ENCODE measurements around the gene DUS1L.
A peak's percentile ranks its signal among the peaks of the same experiment; 100 is the strongest.

Gene DUS1L

DNA sequence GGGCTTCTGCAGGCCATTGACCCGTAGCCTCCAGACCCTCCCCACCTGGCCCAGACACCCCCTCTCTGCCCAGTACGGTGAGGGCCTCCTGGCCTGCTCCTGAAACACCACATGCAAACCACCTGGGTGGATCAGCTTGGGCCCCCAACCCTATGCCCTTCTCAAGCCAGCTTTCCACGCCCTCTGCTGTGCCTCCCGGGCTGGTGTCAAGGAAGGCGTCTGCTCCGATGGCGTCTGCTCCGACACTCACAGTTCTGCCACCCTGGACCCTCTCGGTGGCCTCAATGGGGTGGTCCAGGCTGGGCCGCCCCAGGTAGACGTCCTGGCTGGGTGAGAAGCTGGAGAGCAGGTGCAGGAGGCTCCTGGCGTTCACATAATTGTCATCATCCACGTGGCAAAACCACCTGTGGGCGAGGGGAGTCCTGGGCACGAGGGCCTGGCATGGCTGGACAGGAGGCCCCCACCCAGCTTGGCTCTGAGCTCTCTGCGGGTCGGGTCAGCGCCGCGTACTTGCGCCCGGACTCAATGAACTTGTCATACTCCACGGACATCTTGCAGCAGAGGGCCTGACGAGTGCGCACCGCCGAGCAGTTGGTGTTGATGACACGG lies 15.3 kb downstream of the DUS1L start:
- peak overlapping the region; percentile 78 for H3K4me3 ChIP-seq (ENCODE audit: low read length, poor library complexity, severe bottlenecking)
- H3K79me2 ChIP-seq (ENCODE audit: insufficient read depth, low read length), result peaks cover 28% of the 10 kb centered on the region
- no peaks in the 10 kb centered on the region for H3K27me3 ChIP-seq (ENCODE audit: insufficient read depth, low read length, poor library complexity, severe bottlenecking)
- no peaks in the 10 kb centered on the region for H3F3A ChIP-seq (ENCODE audit: low read depth)
- H2AFZ ChIP-seq (ENCODE audit: low read length), result no peak overlapping the region
- H3K4me1 ChIP-seq (ENCODE audit: insufficient read depth, low read length, poor library complexity, severe bottlenecking), result peaks cover 21% of the 10 kb centered on the region
- peaks cover 11% of the 10 kb centered on the region for H4K20me1 ChIP-seq (ENCODE audit: insufficient read depth, low read length, poor library complexity, severe bottlenecking)
- H3K36me3 ChIP-seq (ENCODE audit: insufficient read depth, low read length), result no peaks in the 10 kb centered on the region; the same call in 1 of the 2 replicates
- peak overlapping the region; percentile 83 for H3K4me2 ChIP-seq (ENCODE audit: low read depth, low read length, poor library complexity, severe bottlenecking)
- TF ChIP-seq EZH2phosphoT487 (IDR thresholded peaks at IDR 0.05; ENCODE audit: borderline replicate concordance), result no peak
- TF ChIP-seq, protein P1, sequence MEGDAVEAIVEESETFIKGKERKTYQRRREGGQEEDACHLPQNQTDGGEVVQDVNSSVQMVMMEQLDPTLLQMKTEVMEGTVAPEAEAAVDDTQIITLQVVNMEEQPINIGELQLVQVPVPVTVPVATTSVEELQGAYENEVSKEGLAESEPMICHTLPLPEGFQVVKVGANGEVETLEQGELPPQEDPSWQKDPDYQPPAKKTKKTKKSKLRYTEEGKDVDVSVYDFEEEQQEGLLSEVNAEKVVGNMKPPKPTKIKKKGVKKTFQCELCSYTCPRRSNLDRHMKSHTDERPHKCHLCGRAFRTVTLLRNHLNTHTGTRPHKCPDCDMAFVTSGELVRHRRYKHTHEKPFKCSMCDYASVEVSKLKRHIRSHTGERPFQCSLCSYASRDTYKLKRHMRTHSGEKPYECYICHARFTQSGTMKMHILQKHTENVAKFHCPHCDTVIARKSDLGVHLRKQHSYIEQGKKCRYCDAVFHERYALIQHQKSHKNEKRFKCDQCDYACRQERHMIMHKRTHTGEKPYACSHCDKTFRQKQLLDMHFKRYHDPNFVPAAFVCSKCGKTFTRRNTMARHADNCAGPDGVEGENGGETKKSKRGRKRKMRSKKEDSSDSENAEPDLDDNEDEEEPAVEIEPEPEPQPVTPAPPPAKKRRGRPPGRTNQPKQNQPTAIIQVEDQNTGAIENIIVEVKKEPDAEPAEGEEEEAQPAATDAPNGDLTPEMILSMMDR (conservative IDR thresholded peaks at IDR 0.05; ENCODE audit: low read length), result no peak
- peak overlapping the region; percentile 75 for H3K9ac ChIP-seq (ENCODE audit: low read depth, low read length, poor library complexity, severe bottlenecking)
- H3K9me3 ChIP-seq (ENCODE audit: insufficient read depth, low read depth, low read length), result no peaks in the 10 kb centered on the region
- no peaks in the 10 kb centered on the region for H3K9me2 ChIP-seq (replicated peaks; ENCODE audit: low read depth, low read length)

DNA sequence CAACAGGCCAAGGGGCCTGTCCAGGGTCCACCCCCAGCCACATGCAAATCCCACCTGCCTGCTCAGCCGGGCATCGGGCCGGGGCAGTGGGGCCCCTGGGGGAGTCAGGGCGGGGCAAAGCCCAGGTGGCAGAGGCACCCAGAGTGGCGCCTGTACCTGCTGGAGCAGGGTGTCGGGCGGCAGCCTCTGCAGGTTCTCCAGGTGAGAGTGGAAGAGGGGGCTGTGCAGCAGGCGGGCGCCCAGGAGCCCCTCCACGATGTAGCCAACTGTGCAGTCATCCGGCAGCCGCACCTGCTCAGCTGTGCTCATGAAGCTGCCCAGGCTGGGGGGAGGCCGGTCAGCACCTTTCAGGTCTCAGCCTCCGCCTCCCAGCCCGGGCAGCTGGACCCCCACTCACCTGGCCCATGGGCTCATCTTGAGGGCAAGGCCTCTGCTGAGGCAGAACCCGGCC lies 16.1 kb downstream of the DUS1L start:
- H3K79me2 ChIP-seq (ENCODE audit: insufficient read depth, low read length), result peaks cover 28% of the 10 kb centered on the region
- no peaks in the 10 kb centered on the region for H3K9me3 ChIP-seq (ENCODE audit: insufficient read depth, low read depth, low read length)
- no peaks in the 10 kb centered on the region for H3F3A ChIP-seq (ENCODE audit: low read depth)
- H3K27me3 ChIP-seq (ENCODE audit: insufficient read depth, low read length, poor library complexity, severe bottlenecking), result no peaks in the 10 kb centered on the region
- H4K20me1 ChIP-seq (ENCODE audit: insufficient read depth, low read length, poor library complexity, severe bottlenecking), result peaks cover 11% of the 10 kb centered on the region
- H3K4me2 ChIP-seq (ENCODE audit: low read depth, low read length, poor library complexity, severe bottlenecking), result no peak overlapping the region
- no peak overlapping the region for H3K9ac ChIP-seq (ENCODE audit: low read depth, low read length, poor library complexity, severe bottlenecking)
- TF ChIP-seq EZH2phosphoT487 (IDR thresholded peaks at IDR 0.05; ENCODE audit: borderline replicate concordance), result no peak
- TF ChIP-seq, protein P1 (conservative IDR thresholded peaks at IDR 0.05; ENCODE audit: low read length), result no peak
- no peak overlapping the region for H3K4me3 ChIP-seq (ENCODE audit: low read length, poor library complexity, severe bottlenecking)
- H3K9me2 ChIP-seq (replicated peaks; ENCODE audit: low read depth, low read length), result no peaks in the 10 kb centered on the region
- peaks cover 21% of the 10 kb centered on the region for H3K4me1 ChIP-seq (ENCODE audit: insufficient read depth, low read length, poor library complexity, severe bottlenecking)
- no peak overlapping the region for H2AFZ ChIP-seq (ENCODE audit: low read length)
- H3K36me3 ChIP-seq (ENCODE audit: insufficient read depth, low read length), result no peaks in the 10 kb centered on the region; the same call in 1 of the 2 replicates

DNA sequence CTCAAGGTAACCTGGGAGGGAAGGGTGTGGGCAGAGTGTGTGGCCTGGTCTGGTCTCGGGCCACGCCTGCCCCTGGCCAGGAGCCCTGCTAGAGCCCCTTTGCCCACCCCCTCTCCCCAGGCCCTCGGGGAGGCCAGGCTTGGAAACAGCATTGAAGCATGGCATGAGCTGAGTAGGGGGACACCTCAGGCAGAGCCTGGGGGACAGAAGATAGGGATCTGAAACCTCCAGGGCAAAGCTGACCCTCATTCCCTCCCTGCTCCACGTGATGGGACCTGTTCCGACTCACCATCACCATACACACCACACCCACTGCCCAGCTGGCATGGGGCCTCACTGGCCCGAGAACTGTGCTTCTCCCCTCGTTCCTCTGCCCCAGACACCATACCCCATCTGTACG lies 16.5 kb downstream of the DUS1L start:
- H3F3A ChIP-seq (ENCODE audit: low read depth), result no peaks in the 10 kb centered on the region
- TF ChIP-seq, protein P1 (conservative IDR thresholded peaks at IDR 0.05; ENCODE audit: low read length), result no peak
- no peak for TF ChIP-seq EZH2phosphoT487 (IDR thresholded peaks at IDR 0.05; ENCODE audit: borderline replicate concordance)
- H3K9ac ChIP-seq (ENCODE audit: low read depth, low read length, poor library complexity, severe bottlenecking), result no peak overlapping the region
- no peaks in the 10 kb centered on the region for H3K27me3 ChIP-seq (ENCODE audit: insufficient read depth, low read length, poor library complexity, severe bottlenecking)
- peaks cover 21% of the 10 kb centered on the region for H3K4me1 ChIP-seq (ENCODE audit: insufficient read depth, low read length, poor library complexity, severe bottlenecking)
- H3K9me3 ChIP-seq (ENCODE audit: insufficient read depth, low read depth, low read length), result no peaks in the 10 kb centered on the region
- H2AFZ ChIP-seq (ENCODE audit: low read length), result no peak overlapping the region
- peaks cover 28% of the 10 kb centered on the region for H3K79me2 ChIP-seq (ENCODE audit: insufficient read depth, low read length)
- H3K4me2 ChIP-seq (ENCODE audit: low read depth, low read length, poor library complexity, severe bottlenecking), result no peak overlapping the region
- H3K4me3 ChIP-seq (ENCODE audit: low read length, poor library complexity, severe bottlenecking), result no peak overlapping the region
- peaks cover 11% of the 10 kb centered on the region for H4K20me1 ChIP-seq (ENCODE audit: insufficient read depth, low read length, poor library complexity, severe bottlenecking)
- no peaks in the 10 kb centered on the region for H3K9me2 ChIP-seq (replicated peaks; ENCODE audit: low read depth, low read length)
- no peaks in the 10 kb centered on the region for H3K36me3 ChIP-seq (ENCODE audit: insufficient read depth, low read length)
